MM.1S (cell line): ENCODE results near the gene AFG1L.

Experiments
- EZH2 ChIP-seq: fragments of 300-600 bp; sonication (generic); optimal IDR thresholded peaks from 2 replicates; pipeline ENCODE3; 2017; ENCODE audit warnings: low read depth, mild to moderate bottlenecking, antibody characterized with exemption, low read length, mixed read lengths
- EZH2phosphoT487 ChIP-seq: fragments of 300-600 bp; sonication (generic); IDR thresholded peaks from 2 replicates; pipeline ENCODE4 v1.6.1; 2018; ENCODE audit warnings: antibody characterized with exemption, low read length
- TF ChIP-seq, protein P1 (sequence below): fragments of 300-600 bp; sonication (generic); IDR thresholded peaks from 2 replicates; pipeline ENCODE4 v1.5.1; 2016; ENCODE audit warnings: antibody characterized with exemption, low read length, mixed read lengths

DNA sequence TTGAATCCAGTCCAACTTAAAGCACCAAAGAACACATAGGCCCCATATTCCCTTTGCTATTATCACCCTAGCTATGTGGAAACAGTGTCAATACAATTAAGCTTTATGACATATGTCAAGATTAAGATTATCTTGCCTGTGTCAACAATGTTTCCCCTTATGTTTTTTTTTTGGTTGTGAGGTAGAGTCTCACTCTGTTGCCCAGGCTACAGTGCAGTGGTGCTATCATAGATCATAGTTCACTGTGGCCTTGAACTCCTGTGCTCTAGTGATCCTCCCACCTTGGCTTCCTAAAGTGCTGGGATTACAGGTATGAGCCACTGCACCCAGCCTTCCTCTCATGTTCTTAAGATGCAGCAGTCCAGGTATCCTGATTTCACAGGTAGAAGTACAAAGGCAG, 17.8 kb downstream of the AFG1L start:
- TF ChIP-seq, protein P1, sequence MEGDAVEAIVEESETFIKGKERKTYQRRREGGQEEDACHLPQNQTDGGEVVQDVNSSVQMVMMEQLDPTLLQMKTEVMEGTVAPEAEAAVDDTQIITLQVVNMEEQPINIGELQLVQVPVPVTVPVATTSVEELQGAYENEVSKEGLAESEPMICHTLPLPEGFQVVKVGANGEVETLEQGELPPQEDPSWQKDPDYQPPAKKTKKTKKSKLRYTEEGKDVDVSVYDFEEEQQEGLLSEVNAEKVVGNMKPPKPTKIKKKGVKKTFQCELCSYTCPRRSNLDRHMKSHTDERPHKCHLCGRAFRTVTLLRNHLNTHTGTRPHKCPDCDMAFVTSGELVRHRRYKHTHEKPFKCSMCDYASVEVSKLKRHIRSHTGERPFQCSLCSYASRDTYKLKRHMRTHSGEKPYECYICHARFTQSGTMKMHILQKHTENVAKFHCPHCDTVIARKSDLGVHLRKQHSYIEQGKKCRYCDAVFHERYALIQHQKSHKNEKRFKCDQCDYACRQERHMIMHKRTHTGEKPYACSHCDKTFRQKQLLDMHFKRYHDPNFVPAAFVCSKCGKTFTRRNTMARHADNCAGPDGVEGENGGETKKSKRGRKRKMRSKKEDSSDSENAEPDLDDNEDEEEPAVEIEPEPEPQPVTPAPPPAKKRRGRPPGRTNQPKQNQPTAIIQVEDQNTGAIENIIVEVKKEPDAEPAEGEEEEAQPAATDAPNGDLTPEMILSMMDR: no peak
- TF ChIP-seq EZH2: no peak
- TF ChIP-seq EZH2phosphoT487: no peak
